GM12878 (cell line): Measurements from ENCODE around the gene ZER1.

Experiments
- BHLHE40 ChIP-seq, 2 experiments: fragments of 450-650 bp in 1 of 2; IDR thresholded peaks; 2 replicates each; pipeline ENCODE4 v1.6.1; 2011 to 2017; ENCODE audit warnings: low read depth in 2 of 2, borderline replicate concordance in 1 of 2, improper control_type of control experiment in 1 of 2, low read length in 1 of 2, mild to moderate bottlenecking in 1 of 2
- CHD4 ChIP-seq: fragments of 200-600 bp; sonication (generic); IDR thresholded peaks from 2 replicates; pipeline ENCODE4 v1.6.1; 2016; ENCODE audit warnings: mild to moderate bottlenecking
- CTCF ChIP-seq, 3 experiments: IDR thresholded peaks in 2 of 3; conservative IDR thresholded peaks in 1 of 3; 2 replicates each; pipeline ENCODE4 v1.5.1; 2011; ENCODE audit warnings: low read depth in 3 of 3, low read length in 3 of 3, mild to moderate bottlenecking in 3 of 3, control low read depth in 2 of 3, moderate library complexity in 2 of 3, inconsistent platforms in 1 of 3, mixed read lengths in 1 of 3; ENCODE audit not compliant: control insufficient read depth in 2 of 3, insufficient read depth in 1 of 3; ENCODE audit errors: extremely low read depth in 1 of 3
- DPF2 ChIP-seq: fragments of 450-650 bp; IDR thresholded peaks from 2 replicates; pipeline ENCODE4 v1.6.1; 2017; ENCODE audit warnings: mild to moderate bottlenecking
- EP300 ChIP-seq, 2 experiments: fragments of 150-350 bp in 1 of 2; IDR thresholded peaks; 2 replicates each; pipeline ENCODE4 v1.6.1; 2011 to 2012; ENCODE audit warnings: low read depth in 2 of 2, low read length in 2 of 2, borderline replicate concordance in 1 of 2, improper control_type of control experiment in 1 of 2, inconsistent platforms in 1 of 2; ENCODE audit not compliant: control insufficient read depth in 1 of 2
- GATAD2B ChIP-seq: fragments of 450-650 bp; conservative IDR thresholded peaks from 2 replicates; pipeline ENCODE4 v1.6.1; 2017; ENCODE audit warnings: low read depth, mild to moderate bottlenecking, moderate library complexity
- NR2C2 ChIP-seq: IDR thresholded peaks from 2 replicates; pipeline ENCODE4 v1.6.1; 2011; ENCODE audit warnings: borderline replicate concordance, low read depth; ENCODE audit not compliant: control insufficient read depth, insufficient read length
- PML ChIP-seq: IDR thresholded peaks from 2 replicates; pipeline ENCODE4 v1.6.1; 2012; ENCODE audit warnings: low read length, inconsistent platforms
- POU2F2 ChIP-seq: IDR thresholded peaks from 3 replicates; pipeline ENCODE4 v1.6.1; 2011; ENCODE audit warnings: low read depth, mild to moderate bottlenecking, low read length, borderline replicate concordance
- RAD21 ChIP-seq: IDR thresholded peaks from 2 replicates; pipeline ENCODE4 v1.6.1; 2011; ENCODE audit warnings: mild to moderate bottlenecking, low read depth, low read length, moderate library complexity; ENCODE audit not compliant: insufficient read depth
- ZNF24 ChIP-seq: fragments of 450-650 bp; IDR thresholded peaks from 2 replicates; pipeline ENCODE4 v1.6.1; 2017; ENCODE audit warnings: antibody characterized with exemption, mild to moderate bottlenecking

GRCh38 chr9:128790536-128790935, 18.8 kb upstream of the ZER1 start:
- no peak for TF ChIP-seq CTCF (IDR thresholded peaks at IDR 0.05 in 2 of 3, conservative IDR thresholded peaks at IDR 0.05 in 1 of 3; ENCODE audit: control insufficient read depth in 2 of 3, extremely low read depth in 1 of 3, insufficient read depth in 1 of 3, low read depth in 3 of 3, low read length in 3 of 3)
- TF ChIP-seq GATAD2B: no peak
- TF ChIP-seq NR2C2: no peak
- no peak for TF ChIP-seq BHLHE40 (IDR thresholded peaks at IDR 0.05; ENCODE audit: borderline replicate concordance in 1 of 2, low read depth in 2 of 2, low read length in 1 of 2)
- no peak for TF ChIP-seq RAD21
- TF ChIP-seq ZNF24: no peak
- no peak for TF ChIP-seq EP300 (IDR thresholded peaks at IDR 0.05; ENCODE audit: borderline replicate concordance in 1 of 2, control insufficient read depth in 1 of 2, low read depth in 2 of 2, low read length in 2 of 2)
- TF ChIP-seq CHD4: no peak
- no peak for TF ChIP-seq POU2F2
- no peak for TF ChIP-seq DPF2
- TF ChIP-seq PML: no peak
